IPS DF 6.9 (cell line): ENCODE results near the gene RASA3.

Experiments used
- DNase-seq: peaks from one replicate; pipeline ENCODE4 v3.0.0-alpha.2; 2013; ENCODE audit warnings: low read depth, low spot score
- H3K27ac ChIP-seq: one replicate; pipeline ENCODE4 v1.5.1; 2013; ENCODE audit warnings: low read length, control low read depth
- H3K27me3 ChIP-seq: 2 replicates; pipeline ENCODE4 v1.6.1; 2013; ENCODE audit warnings: mild to moderate bottlenecking, low read length; ENCODE audit not compliant: control insufficient read depth, insufficient read depth
- H3K36me3 ChIP-seq: 2 replicates; pipeline ENCODE4 v1.6.1; 2013; ENCODE audit warnings: low read length; ENCODE audit not compliant: control insufficient read depth, insufficient read depth
- H3K4me1 ChIP-seq: 2 replicates; pipeline ENCODE4 v1.6.1; 2013; ENCODE audit warnings: low read length; ENCODE audit not compliant: control insufficient read depth, insufficient read depth
- H3K4me3 ChIP-seq: 2 replicates; pipeline ENCODE4 v1.5.1; 2013; ENCODE audit warnings: mild to moderate bottlenecking, low read length
- H3K9me3 ChIP-seq: 2 replicates; pipeline ENCODE4 v1.6.1; 2013; ENCODE audit warnings: low read length, inconsistent platforms; ENCODE audit not compliant: control insufficient read depth, insufficient read depth
- WGBS: extraction: QIAGEN DNeasy Blood & Tissue Kit; methylation state at CpG from one replicate; pipeline ENCODE4 v1.1.7; 2013; ENCODE audit warnings: mixed read lengths, missing lambda C conversion rate; ENCODE audit not compliant: insufficient read length, insufficient coverage; 5-methylcytosine and 5-hydroxymethylcytosine counted together

The RASA3 gene

GRCh38 chr13:114057166-114058050 lies 75.0 kb downstream of the RASA3 start:
- Histone ChIP-seq H3K27me3 (no peaks in the 10 kb centered on the region), H3K4me1 (peaks cover 3% of the 10 kb centered on the region; the same call in 1 of the 2 replicates), H3K9me3 (no peaks in the 10 kb centered on the region), H3K36me3 (no peaks in the 10 kb centered on the region; the same call in 1 of the 2 replicates), H3K27ac (no peak overlapping the region), H3K4me3 (no peak overlapping the region)
- WGBS: no CpG with 5 or more reads among the region's 23 CpGs
- no peak for DNase-seq

DNA sequence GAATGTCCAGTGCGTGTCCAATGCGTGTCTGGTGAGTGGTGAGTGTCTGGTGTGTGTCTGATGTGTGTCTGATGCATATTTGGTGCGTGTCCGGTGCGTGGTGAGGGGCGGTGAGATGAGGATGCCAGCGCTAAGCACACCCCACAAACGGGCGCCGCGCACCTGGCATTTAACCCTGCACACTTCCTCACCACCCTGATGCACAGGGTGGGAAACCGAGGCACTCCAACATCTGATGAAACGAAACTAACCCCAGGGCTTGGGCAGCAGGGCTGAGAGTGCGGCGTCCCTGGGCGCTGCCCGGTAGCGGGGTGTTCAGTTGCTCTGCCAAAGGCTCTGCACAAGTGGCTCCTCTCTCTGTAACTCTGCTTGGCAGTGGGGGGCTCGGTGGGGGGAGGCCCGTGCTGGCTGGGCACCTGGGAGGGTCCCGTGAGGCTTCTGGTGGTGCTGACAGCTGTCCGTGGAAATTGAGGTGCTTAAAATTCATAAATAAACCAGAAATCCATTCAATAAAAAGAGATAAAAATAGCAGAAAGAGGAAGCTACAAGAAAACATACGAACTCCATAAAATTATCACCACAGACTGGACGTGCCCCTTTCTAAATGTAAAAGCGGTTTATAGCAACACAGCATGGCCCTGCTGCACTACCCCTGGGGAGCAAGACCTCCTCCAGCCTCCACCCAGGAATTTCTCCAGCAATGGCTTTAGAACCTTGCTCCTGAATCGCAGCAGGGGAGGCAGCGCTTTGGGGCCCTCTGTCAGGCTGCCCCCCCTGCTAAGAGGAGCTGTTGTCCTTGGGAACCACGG lies 76.0 kb downstream of the RASA3 start:
- H3K27me3 ChIP-seq: no peaks in the 10 kb centered on the region
- H3K4me3 ChIP-seq: no peak overlapping the region
- no peaks in the 10 kb centered on the region for H3K9me3 ChIP-seq
- peaks cover 3% of the 10 kb centered on the region; the same call in 1 of the 2 replicates for H3K4me1 ChIP-seq
- no peaks in the 10 kb centered on the region; the same call in 1 of the 2 replicates for H3K36me3 ChIP-seq
- no CpG with 5 or more reads among the region's 28 CpGs for WGBS
- DNase-seq: no peak
- H3K27ac ChIP-seq: no peak overlapping the region

DNA sequence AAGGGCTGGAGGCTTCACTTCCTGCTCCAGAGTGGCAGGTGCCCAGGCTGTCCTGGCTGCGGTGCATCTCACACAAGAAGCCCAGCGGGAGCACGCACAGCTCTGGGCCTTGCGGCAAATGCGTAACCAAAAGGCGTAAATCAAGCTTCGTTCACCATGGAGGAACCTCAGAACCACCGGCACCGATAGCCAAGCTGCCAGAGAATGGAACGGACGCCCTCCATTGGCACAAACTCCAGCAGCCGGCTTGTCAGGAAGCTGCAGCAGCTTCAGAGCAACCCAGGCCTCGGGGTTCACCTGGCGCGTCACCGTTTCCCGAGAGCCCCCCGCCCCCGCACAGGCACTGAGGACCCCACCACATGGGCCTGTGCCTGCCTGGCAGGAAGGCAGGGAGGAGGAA lies 76.7 kb downstream of the RASA3 start:
- H3K4me3 ChIP-seq: no peak overlapping the region
- no CpG with 5 or more reads among the region's 19 CpGs for WGBS
- no peaks in the 10 kb centered on the region for H3K9me3 ChIP-seq
- peaks cover 3% of the 10 kb centered on the region; the same call in 1 of the 2 replicates for H3K4me1 ChIP-seq
- no peaks in the 10 kb centered on the region for H3K27me3 ChIP-seq
- no peak overlapping the region for H3K27ac ChIP-seq
- no peaks in the 10 kb centered on the region; the same call in 1 of the 2 replicates for H3K36me3 ChIP-seq
- no peak for DNase-seq

DNA sequence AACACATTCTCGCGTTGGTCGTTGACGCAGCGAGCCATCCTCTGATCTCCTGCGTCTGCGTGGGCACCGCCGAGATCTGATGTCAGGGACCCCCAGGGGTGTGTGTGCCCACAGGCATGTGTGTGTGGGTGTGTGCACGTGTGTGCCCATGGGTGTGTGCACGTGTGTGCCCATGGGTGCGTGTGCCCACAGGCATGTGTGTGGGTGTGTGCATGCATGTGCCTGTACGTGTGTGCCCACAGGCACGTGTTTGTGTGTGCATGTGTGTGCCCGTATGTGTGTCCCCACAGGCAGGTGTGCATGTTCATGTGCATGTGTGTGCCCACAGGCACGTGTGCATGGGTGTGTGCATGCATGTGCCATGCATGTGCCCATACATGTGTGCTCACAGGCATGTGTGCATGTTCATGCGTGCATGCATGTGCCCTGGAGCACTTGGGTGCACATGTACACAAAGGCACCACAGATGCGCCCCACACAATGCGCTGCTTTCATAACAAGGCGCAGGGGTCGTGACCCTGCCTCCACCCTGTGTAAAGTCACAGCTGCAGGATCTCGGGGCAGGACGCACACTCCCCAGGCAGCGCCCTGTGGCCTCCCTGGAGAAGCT lies 77.5 kb downstream of the RASA3 start:
- Histone ChIP-seq H3K9me3 (no peaks in the 10 kb centered on the region), H3K4me1 (peaks cover 3% of the 10 kb centered on the region; the same call in 1 of the 2 replicates), H3K36me3 (no peaks in the 10 kb centered on the region; the same call in 1 of the 2 replicates), H3K27ac (no peak overlapping the region), H3K27me3 (no peaks in the 10 kb centered on the region), H3K4me3 (no peak overlapping the region)
- no CpG with 5 or more reads among the region's 24 CpGs for WGBS
- DNase-seq: no peak

DNA sequence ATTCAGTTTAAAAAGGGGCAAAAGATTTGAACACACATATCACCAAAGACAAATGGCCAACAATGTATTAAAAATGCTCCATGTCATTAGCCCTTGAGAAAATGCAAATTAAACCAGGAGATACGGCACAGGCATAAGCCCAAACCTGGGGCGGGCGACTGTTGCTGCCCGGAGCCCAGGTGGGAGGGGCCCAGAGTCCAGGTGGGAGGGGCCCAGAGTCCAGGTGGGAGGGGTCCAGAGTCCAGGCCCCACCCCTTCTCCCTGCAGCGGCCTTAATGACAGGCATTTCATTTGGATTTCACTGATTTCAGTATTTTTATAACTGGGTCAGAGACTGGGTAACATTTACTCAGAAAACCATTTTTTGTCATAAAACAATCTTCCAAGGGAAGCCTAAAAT lies 78.2 kb downstream of the RASA3 start:
- H3K4me1 ChIP-seq: peaks cover 3% of the 10 kb centered on the region; the same call in 1 of the 2 replicates

DNA sequence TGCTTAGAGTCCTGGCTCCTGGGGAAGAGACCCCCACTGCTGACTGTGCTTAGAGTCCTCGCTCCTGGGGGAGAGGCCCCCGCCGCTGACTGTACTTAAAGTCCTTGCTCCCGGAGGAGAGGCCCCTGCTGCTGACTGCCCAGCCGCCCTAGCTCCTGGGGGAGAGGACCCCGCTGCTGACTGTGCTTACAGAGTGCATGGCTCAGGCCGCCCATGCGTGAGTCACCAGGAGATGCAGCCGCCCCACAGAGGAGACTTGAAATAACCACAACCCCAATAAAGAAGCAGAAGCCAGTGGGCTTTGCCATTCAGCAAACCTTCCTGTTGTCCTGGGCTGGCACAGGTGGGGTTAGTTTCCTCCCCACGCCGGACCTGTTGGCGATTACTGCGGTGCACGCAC lies 79.4 kb downstream of the RASA3 start:
- no peaks in the 10 kb centered on the region for H3K9me3 ChIP-seq
- H3K27me3 ChIP-seq: no peaks in the 10 kb centered on the region
- no peak overlapping the region for H3K4me3 ChIP-seq
- no CpG with 5 or more reads among the region's 14 CpGs for WGBS
- no peak overlapping the region for H3K27ac ChIP-seq
- H3K4me1 ChIP-seq: peaks cover 4% of the 10 kb centered on the region; the same call in 1 of the 2 replicates
- DNase-seq: no peak
- no peaks in the 10 kb centered on the region; the same call in 1 of the 2 replicates for H3K36me3 ChIP-seq

More for the DNA sequence above, 78.2 kb downstream of the RASA3 start:
- Histone ChIP-seq H3K36me3 (no peaks in the 10 kb centered on the region; the same call in 1 of the 2 replicates), H3K4me3 (no peak overlapping the region), H3K9me3 (no peaks in the 10 kb centered on the region), H3K27me3 (no peaks in the 10 kb centered on the region), H3K27ac (no peak overlapping the region)
- WGBS: no CpG with 5 or more reads among the region's 5 CpGs
- no peak for DNase-seq

DNA sequence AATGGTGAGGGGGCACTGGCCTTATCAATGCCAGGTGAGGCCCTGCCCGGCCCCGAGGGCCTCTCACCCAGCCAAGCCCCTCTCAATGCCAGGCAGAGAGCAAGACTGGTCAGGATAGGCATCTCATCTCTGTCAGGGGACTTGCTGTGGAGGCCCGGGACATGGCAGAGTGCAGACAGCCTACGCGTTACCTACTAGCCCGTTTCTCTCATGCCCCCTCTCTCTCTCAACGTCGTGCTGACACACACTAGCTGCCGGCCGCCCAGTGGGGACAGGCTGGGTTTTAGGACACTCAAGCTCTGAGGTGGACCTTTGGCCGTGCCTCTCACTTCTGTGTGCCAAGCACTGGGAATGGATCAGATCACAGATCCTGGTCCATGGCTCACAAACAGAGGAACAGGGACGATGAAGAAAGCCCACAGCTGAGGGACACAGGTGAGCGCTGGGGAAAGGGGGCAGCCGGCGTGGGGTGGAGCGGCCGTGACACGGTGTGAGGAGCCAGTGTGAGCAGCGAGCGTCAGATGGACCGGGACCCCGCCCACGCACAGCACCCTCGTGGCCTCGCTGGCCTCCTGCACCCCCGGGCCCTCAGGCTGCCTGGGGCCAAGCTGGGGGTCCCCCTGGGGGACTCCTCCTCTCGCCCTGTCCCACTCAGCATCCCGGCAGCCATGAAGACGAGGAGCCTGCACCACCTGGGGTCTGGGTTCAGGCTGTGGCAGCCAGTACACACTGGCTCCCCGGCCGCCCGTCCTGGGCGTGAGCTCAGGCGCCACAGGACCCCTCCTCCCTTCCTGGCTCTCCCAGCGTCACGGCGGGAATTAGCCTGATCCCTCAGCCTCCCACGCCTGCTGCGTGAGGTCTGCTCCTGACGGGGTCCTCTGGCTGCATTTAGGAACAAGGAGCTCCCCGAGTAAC lies 81.6 kb downstream of the RASA3 start:
- H3K4me1 ChIP-seq: peaks cover 2% of the 10 kb centered on the region; the same call in 1 of the 2 replicates
- H3K27ac ChIP-seq: no peak overlapping the region
- no CpG with 5 or more reads among the region's 41 CpGs for WGBS
- no peaks in the 10 kb centered on the region for H3K27me3 ChIP-seq
- H3K9me3 ChIP-seq: no peaks in the 10 kb centered on the region
- DNase-seq: no peak
- no peak overlapping the region for H3K4me3 ChIP-seq
- H3K36me3 ChIP-seq: no peaks in the 10 kb centered on the region

GRCh38 chr13:114049626-114050101 lies 82.8 kb downstream of the RASA3 start:
- DNase-seq: no peak
- Histone ChIP-seq H3K27ac (no peak overlapping the region), H3K4me1 (peaks cover 2% of the 10 kb centered on the region; the same call in 1 of the 2 replicates)

GRCh38 chr13:114049026-114049425 lies 83.4 kb downstream of the RASA3 start:
- Histone ChIP-seq H3K27ac (no peak overlapping the region), H3K4me3 (no peak overlapping the region), H3K27me3 (no peaks in the 10 kb centered on the region), H3K36me3 (no peaks in the 10 kb centered on the region), H3K4me1 (peaks cover 2% of the 10 kb centered on the region; the same call in 1 of the 2 replicates), H3K9me3 (no peaks in the 10 kb centered on the region)
- no CpG with 5 or more reads among the region's 15 CpGs for WGBS
- no peak for DNase-seq

More at GRCh38 chr13:114049626-114050101, 82.8 kb downstream of the RASA3 start:
- Histone ChIP-seq H3K4me3 (no peak overlapping the region), H3K27me3 (no peaks in the 10 kb centered on the region), H3K36me3 (no peaks in the 10 kb centered on the region), H3K9me3 (no peaks in the 10 kb centered on the region)
- no CpG with 5 or more reads among the region's 18 CpGs for WGBS
